NCI-H2227 (cell line): ENCODE measurements around the gene NKPD1.

Experiments
- DNase-seq: peaks from one replicate; lab custom pipeline; 2025; ENCODE audit not compliant: unreplicated experiment; lab: John Stamatoyannopoulos, UW

NKPD1 gene, protein sequence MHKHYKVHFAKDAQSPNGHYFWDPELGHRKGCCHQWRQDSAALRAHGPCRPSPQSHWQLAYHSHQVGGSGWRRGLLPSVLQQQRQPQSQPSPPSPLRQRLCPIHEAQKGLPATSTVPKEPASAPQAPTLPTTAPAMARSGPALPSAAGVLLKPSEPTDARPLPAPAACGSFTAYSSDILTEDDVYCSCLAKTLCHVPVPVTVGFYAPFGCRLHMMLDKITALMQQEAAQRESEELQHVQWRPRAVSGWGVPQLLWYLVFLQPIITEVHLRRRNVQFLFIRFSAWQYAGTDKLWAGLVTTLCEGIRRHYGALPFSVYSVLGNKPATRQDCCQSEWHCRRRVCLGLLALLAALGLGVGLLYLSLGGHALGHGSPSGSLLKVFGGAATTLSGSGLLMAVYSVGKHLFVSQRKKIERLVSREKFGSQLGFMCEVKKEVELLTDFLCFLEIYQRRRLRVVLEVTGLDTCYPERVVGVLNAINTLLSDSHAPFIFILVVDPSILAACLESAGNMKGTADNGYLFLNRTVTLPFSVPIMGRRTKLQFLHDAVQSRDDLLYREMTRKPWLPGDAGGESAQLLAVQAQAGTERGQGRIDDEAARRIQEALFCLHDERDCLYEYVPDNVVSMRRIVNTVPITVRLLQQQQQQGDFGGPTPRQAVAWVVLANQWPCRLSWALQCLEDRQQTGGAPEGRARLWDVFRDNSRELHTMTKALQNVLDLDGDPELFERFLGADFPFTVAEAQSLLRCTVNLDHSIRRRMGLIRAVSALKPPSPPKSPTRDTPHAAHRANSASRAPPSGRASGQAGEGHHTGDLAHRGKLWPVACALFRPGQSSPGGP

DNA sequence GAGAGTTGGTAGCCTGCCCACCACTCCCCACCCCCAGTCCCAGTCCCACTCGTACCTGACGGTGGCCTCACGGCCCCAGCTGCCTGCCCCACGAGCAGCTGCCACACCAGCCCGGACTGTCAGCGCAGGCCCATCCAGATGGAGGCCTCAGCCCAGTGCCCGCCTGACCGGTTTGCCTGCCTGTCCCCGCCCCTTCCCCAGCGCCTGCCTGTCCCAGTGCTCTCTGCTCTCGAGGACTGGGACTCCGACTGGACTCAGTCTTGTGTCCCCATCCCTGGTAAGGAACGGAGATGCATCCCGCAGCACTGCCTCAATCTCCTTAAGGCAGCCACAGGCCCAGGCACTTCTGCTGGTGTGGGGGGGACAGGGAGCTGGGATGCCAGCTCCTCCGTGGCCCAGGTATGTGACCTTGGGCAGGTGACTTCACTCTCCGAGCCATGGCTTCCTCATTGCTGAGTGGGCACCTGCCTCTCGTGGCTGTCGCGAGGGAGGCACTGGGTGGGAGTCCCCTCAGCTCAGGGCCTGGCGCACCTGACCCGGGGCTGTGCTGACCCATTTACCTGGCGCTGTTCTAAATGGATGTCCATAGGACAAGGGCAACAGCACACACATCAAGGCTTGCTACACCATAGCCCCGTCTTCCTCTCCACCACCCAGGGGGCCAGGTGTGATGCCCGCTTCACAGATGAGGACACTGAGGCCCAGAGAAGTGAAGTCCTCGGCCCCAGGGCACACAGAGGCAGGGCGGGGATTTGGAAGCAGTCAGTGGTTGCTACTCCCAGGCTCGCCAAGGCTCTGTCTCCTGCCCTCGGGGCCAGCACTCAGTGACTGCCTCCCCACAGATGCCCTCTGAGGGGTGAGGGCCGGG is at the start of gene NKPD1:
NKPD1 (minus strand) TSS at position 113 of the 868 bp plus-strand sequence. CDS start 832 bp downstream, outside the sequence.
- DNase-seq, result no peak

DNA sequence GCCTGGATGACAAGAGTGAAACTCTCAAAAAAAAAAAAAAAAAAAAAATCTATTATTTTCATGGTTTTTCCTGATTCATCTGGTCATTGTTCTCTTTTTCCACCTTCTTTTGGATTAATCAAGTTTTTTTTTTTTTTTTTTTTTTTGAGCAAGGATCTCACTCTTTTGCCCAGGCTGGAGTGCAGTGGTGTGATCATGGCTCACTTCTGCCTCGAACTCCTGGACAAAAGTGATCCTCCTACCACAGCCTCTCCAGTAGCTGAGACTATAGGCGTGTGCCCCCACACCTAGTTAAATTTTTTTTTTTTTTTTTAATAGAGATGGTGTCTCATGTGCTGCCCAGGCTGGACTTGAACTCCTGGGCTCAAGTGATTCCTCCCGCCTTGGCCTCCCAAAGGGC is 45.5 kb upstream of the NKPD1 start:
- DNase-seq, result no peak

DNA sequence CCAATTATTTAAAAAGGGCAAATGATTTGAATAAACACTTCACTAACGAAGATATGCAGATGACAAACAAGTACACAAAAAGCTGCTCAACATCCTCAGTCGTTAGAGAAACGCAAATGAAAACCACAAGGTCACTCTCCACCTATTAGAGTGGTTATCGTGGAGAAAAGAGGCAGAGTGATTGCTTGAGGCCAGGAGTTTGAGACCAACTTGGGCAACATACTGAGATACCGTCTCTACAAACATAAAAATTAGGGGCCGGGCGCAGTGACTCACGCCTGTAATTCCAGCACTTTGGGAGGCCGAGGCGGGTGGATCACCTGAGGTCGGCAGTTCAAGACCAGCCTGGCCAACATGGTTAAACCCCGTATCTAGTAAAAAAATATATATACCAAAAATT is 45.0 kb upstream of the NKPD1 start:
- no peak for DNase-seq

DNA sequence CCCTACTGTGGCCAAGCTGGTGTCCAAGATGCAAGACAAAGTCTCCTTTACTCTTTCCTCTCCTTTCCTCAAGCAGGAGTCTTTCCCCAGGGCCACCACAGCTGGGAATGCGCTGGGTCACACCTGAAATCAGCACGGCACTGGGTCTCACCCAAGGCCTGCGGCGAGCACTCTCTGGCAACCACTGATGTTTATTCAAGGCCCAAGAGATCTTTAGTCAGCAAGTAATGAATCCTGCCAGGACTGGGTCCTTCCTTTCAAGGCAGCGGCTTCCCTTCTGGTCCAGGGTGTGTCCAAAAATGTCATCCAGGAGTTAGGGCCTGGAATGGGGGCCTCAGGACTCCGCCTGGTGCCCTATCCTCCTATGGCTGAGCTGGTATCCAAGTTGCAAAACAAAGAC is 41.9 kb upstream of the NKPD1 start:
- DNase-seq, result no peak

DNA sequence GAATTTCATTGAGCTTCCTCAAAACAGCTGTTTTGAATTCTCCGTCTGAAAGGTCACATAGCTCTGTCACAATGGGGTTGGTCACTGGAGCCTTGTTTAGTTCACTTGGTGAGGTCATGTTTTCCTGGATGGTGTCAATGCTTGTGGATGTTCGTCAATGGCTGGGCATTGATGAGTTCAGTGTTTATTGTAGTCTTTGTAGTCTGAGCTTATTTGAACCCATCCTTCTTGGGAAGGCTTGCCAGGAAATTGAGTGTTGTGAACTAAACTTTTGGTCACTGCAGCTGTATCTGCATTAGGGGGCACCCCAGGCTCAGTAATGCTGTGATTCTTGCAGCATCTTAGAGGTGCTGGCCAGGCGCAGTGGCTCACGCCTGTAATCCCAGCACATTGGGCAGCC is 39.8 kb upstream of the NKPD1 start:
- peak; percentile 10 for DNase-seq

DNA sequence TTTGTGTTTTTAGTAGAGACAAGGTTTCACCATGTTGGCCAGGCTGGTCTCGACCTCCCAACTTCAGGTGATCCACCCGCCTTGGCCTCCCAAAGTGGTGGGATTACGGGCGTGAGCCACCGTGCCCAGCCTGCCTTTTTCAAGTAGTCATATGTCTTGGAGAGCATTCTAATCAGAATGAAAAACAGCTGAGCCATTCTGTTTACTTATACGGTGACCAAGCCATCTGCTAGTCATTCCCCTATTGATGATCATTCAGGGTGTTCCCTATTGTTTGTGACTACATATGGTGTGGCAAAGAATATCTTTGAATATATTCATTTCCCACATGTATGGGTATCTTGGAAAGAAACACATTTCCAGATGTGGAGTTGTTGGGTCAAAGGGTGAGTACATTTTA is 35.0 kb upstream of the NKPD1 start:
- no peak for DNase-seq

DNA sequence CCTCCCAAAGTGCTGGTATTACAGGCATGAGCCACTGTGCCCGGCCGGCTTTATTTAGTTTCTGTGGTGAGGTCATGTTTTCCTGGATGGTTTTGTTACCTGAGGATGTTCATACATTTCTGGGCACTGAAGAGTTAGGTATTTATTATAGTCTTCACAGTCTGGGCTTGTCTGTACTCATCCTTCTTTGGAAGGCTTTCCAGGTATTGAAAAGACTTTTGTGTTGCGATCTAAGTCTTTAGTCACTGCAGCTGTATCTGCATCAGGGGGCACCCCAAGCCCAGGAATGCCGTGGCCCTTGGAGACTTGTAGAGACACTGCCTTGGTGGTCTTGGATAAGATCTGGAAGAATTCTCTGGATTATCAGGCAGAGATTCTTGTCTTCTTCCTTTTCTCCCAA is 30.6 kb upstream of the NKPD1 start:
- no peak for DNase-seq

DNA sequence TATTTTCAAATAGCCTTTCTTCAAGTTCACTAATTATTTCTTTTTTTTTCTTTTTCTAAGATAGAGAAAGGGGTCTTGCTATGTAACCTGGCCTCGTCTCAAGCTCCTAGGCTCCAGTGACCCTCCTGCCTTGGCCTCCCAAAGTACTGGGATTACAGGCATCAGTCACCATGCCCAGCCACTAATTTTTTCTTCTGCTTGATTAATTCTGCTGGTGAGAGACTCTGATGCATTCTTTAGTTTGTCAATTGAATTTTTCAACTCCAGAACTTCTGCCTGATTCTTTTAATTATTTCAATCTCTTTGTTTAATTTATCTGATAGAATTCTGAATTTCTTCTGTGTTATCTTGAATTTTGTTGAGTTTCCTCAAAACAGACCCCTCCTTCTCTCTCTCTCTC is 29.2 kb upstream of the NKPD1 start:
- DNase-seq, result no peak

DNA sequence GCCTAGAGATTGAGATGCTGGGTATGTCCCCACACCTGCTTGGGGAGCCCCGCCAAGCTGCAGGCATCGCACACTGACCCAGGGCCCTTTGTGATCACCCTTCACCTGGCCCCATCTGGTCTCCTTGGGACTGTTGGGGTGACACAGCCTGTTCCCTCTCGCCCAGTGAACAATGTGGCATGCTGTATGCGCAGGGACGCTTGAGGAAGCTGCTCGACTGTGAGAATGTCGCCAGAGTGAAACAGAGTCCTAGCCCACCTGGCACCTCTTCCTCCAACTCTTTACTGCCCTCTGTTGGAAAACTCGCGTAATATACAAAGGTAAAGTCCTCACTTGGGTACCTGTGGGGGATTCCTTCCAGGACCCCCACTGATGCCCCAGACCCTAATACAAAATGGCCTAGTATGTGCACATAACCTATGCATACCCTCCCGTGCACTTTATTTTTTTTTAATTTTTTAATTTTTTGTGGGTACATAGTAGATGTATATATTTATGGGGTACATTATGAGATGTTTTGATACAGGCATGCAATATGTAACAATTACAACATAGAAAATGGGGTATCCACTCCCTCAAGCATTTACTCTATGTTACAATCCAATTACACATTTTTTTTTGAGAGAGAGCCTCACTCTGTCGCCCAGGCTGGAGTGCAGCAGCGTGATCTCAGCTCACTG is 26.8 kb upstream of the NKPD1 start:
- peak; percentile 43 for DNase-seq

DNA sequence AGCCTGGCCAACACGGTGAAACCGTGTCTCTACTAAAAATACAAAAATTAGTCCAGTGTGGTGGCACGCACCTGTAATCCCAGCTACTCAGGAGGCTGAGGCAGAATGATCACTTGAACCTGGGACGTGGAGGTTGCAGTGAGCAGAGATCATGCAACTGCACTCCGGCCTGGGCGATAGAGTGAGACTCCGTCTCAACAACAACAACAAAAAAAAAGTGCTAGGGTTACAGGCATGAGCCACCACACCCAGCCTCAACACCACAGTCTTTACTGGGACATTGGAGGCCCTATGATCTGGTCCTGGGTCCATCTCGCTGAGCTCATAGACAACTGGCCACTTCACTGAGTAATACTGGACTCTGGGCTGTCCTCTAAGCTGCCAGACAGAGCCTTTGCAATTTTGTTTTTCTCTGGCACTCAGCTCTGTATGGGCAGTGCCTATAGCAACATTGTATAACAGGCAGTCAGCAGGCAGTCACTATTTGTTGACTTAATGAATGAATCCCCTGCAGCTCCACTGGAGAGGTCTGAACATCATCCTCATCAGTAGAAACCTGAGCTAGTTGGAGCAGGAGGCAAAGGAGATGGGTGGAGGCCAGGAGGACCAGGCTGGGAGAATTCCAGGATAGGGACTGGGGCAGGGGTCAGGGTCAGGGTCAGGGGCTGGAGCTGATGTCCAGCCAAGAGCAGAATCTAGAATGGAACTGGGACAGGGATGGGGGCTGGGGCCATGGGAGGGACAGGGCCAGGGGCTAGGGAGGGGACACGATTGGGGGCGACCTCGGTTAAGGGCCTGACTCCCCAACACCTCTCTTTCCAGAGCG is 25.9 kb upstream of the NKPD1 start:
- no peak for DNase-seq

DNA sequence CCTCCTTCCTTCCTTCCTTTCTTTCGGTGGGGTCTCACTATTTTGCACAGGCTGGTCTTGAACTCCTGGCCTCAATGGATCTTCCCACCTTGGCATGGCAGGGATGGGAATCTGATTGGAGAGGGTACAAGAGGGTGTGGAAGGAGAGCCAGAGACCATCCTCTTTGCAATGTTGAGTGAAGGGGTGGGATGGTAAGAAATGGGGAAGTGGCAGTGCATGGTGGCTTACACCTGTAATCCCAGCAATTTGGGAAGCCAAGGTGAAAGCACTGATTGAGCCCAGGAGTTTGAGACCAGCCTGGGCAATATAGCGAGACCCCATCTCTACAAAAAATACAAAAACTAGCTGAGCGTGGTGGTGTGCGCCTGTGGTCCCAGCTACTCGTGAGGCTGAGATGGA is 23.3 kb upstream of the NKPD1 start:
- DNase-seq, result no peak

DNA sequence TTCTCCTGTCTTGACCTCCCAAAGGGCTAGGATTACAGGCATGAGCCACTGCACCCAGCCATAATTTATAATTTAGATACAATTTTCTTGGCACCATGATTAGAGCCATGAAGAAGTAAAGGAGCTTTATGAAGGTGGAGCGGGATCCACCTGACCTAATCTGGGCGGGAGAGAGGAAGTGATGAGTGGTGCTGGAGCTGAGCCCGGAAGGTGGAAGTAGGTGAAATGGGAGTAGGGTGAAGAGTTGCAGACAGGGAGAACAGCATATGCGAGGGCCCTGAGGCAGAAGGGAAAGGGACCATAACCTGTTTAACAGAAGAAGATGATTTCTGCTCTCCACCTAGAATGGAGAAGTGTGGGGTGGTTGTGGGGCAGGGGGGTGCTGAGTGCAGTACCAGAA is 22.0 kb upstream of the NKPD1 start:
- DNase-seq, result no peak

DNA sequence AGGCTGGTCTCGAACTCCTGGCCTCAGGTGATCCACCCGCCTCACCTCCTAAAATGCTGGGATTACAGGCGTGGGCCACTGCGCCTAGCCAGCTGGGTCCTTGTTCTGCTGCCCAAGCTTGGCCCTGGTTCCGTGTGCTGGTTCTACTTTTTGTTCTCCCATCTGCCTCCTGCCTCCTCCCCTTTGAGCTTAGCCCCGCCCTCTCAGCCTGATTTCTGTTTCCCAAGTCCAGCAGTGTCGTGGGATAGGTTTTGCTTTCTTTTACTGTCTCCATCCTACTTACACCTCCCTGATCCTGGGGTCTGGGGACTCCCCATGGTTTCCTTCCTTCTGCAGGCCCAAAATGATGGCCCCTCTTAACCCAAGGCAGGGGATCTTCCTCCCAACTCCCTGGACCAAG is 20.2 kb upstream of the NKPD1 start:
- DNase-seq, result no peak

DNA sequence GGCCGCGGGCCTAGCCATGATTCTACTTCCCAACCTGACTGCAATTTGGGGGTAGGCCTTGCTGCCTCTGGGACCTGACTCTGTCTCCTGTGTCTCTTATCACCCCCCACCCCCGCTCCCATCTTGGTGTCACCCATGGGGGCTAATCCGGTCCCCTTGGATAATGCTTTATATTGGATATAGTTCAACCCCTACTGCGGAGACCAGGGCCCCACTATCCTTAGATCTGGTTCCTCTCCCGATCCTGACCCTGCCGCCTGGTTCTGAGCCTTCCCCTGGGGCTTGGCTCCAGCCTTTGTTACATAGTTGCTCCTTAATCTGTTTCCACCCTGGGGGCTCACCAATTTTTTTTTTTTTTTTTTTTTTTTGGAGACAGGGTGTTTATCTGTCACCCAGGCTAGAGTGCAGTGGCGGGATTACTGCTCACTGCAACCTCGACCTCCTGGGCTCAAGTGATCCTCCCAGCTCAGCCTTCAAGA is 19.1 kb upstream of the NKPD1 start:
- no peak for DNase-seq

DNA sequence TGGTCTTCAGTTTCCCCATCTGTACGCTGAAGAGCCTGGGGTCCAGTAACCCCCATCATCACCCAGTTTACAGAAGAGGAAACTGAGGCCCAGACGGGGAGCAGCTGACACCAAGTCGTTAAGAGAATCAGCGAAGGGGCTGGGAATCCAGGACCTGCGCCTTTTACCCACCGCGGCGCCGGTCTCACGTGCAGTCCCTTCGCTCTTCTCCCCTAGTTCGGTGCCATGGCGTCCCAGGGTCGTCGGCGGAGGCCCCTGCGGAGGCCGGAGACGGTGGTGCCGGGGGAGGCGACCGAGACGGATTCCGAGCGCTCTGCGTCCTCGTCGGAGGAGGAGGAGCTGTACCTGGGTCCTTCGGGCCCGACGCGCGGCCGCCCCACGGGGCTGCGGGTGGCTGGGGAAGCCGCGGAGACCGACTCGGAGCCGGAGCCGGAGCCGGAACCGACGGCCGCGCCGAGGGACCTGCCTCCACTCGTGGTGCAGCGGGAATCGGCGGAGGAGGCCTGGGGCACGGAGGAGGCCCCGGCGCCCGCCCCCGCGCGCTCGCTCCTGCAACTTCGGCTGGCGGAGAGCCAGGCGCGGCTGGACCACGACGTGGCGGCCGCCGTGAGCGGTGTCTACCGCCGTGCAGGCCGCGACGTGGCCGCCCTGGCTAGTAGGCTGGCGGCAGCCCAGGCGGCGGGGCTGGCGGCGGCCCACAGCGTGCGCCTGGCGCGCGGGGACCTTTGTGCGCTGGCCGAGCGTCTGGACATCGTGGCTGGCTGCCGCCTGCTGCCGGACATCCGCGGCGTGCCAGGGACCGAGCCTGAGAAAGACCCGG is 18.5 kb upstream of the NKPD1 start:
- peak; percentile 36 for DNase-seq

DNA sequence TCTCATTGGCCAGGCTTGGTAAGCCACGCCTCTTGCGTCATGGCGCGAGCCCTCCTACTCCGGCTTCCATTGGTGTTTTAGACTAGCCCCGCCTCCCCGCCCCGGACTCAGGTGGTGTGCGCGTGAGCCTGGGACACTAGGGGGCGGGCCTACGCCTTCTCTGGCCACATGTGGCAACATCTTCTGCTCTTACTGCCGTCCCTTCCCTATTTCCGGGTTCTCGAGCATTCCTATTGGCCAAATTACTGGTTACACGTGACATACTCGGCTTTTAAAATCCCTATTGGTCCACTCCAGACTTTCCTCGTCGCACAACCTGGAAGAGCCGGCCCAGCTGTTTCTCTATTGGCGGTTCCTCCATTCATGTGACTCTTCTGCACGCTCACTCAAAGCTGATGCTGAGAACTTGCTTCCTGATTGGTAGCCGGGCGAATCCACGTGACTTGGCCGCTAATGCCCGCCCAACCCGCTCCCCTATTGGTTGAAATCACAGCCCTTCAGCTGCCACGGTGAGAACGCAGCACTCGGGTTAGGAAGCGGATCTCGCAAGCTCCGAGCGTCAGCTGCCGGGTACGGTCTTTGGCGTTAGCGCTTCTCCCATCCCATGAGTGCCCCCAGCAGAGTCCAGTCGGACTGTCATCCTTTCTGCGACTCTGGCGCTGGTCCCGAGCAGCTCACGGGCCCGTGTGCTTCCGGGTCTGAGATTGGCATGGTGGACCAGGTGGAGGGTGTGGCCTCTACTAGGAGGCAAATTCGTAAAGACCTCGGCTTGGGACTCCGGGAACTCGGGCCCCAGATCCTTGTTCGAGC is 17.7 kb upstream of the NKPD1 start, which contains the start of gene BLOC1S3:
BLOC1S3 (plus strand) TSS at position 523 of the 810 bp plus-strand sequence. CDS start 513 bp downstream, outside the sequence.
- DNase-seq, result peak; percentile 98

DNA sequence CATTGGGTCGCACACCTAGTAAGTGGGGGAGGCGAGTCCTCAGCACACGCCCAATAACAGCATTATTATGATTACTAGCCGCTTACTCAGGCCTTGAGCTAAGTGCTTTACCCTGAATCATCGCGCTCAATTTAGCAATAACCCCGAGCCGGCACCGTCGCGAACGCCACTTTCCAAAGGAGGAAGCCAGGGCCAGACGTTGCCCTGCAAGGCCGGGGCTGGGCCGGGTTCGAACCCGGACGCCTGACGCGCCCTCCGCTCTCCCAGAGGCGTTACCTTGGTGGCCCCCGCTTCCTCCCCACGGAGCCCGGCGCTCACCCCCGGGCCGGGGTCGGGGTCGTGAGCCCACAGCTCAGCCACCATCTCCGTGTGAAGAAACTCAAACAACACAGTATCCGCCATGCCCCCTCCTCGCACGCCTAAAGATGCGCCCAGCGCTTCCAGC is 17.1 kb upstream of the NKPD1 start, which contains the start of gene TRAPPC6A:
TRAPPC6A (minus strand) TSS at position 421 of the 445 bp plus-strand sequence; CDS start at position 402, 19 bp downstream.
- DNase-seq, result peak; percentile 59
